ENCODE data around the gene APBA1. TPM values are rescaled to one million over a fixed set of nuclear protein-coding genes. Genes with fewer than 3 reads are reported as not detected.

APBA1 gene
- total RNA-seq, result 5.1 and 8.2 TPM in 2 replicates

GRCh38 chr9:69671879-69672595 is at the start of gene APBA1:
TSS of gene APBA1 (minus strand) at chr9:69672371.

Other genes starting within 250 kb of the APBA1 start
- 59.4 and 70.1 TPM in 2 replicates for gene PTAR1, start 87.6 kb upstream of the APBA1 start, total RNA-seq
- not detected in 2 replicates for gene CFAP95, start 148.4 kb upstream of the APBA1 start, total RNA-seq

Data from dermis lymphatic vessel endothelial cell (primary cell).